Endothelial cell of umbilical vein (primary cell): ENCODE measurements around the gene RWDD4. TPM values are rescaled to one million over a fixed set of nuclear protein-coding genes. Genes with fewer than 3 reads are reported as not detected.

Source experiments
- BruUV-seq: library from RNA; stranded (reverse); fragments of 400-500 nt; replicated peaks from 2 replicates; lab custom pipeline; 2021; lab: Mats Ljungman, UMichigan
- CTCF ChIA-PET: fragments of 300-600, 350-600 bp; sonication (Branson Sonifier 250); formaldehyde crosslinking; loops from one replicate; lab custom pipeline; 2021; ENCODE audit warnings: antibody characterized with exemption, inconsistent platforms; lab: Charles Lee
- POLR2A ChIA-PET: fragments of 300-600, 350-600 bp; sonication (Branson Sonifier 250); formaldehyde crosslinking; loops from one replicate; lab custom pipeline; 2021; ENCODE audit warnings: antibody characterized with exemption, inconsistent platforms; lab: Charles Lee
- DNase-seq: peaks from one replicate; pipeline ENCODE4 v3.0.0-alpha.2; 2011; ENCODE audit warnings: low read depth, low spot score
- FAIRE-seq: peaks from 2 replicates; lab custom pipeline; 2011; peaks lifted over from hg19 to GRCh38; lab: Jason Lieb, UNC
- H2AFZ ChIP-seq: 2 replicates; pipeline ENCODE4 v1.6.0; 2012; ENCODE audit warnings: low read depth, low read length, control low read depth, inconsistent platforms
- H3K27ac ChIP-seq: 2 replicates; pipeline ENCODE4 v1.5.1; 2011; ENCODE audit warnings: low read depth, mild to moderate bottlenecking, control low read depth, low read length, moderate library complexity; ENCODE audit not compliant: insufficient read depth
- H3K27me3 ChIP-seq, 2 experiments: 2 replicates each; pipeline versions ENCODE4 v1.6.0 to v1.6.1; 2011; ENCODE audit warnings: low read length in 2 of 2, mixed read lengths in 1 of 2; ENCODE audit not compliant: control insufficient read depth in 2 of 2, insufficient read depth in 2 of 2
- H3K36me3 ChIP-seq, 2 experiments: 2 replicates in 1 of 2; 3 replicates in 1 of 2; pipeline ENCODE4 v1.5.1; 2011; ENCODE audit warnings: low read length in 2 of 2, mild to moderate bottlenecking in 1 of 2, moderate library complexity in 1 of 2; ENCODE audit not compliant: control insufficient read depth in 2 of 2, insufficient read depth in 2 of 2; ENCODE audit errors: extremely low read depth in 1 of 2
- H3K4me1 ChIP-seq: 3 replicates; pipeline ENCODE4 v1.5.1; 2011; ENCODE audit warnings: mild to moderate bottlenecking, low read length; ENCODE audit not compliant: control insufficient read depth, insufficient read depth; ENCODE audit errors: extremely low read depth
- H3K4me2 ChIP-seq: 2 replicates; pipeline ENCODE4 v1.6.1; 2011; ENCODE audit warnings: low read length, control low read depth, mixed read lengths; ENCODE audit not compliant: insufficient read depth
- H3K4me3 ChIP-seq, 3 experiments: fragments of 200-600 bp in 1 of 3; sonication (generic), shearing (Covaris generic) in 1 of 3; replicated peaks in 1 of 3; 2 replicates each; pipeline ENCODE4 v1.5.1; 2011 to 2016; ENCODE audit warnings: control low read depth in 3 of 3, low read length in 3 of 3, mild to moderate bottlenecking in 2 of 3, inconsistent platforms in 1 of 3, low read depth in 1 of 3, moderate library complexity in 1 of 3; ENCODE audit not compliant: insufficient read depth in 1 of 3
- H3K79me2 ChIP-seq: 2 replicates; pipeline ENCODE4 v1.6.0; 2012; ENCODE audit warnings: low read length, inconsistent platforms; ENCODE audit not compliant: control insufficient read depth, insufficient read depth
- H3K9ac ChIP-seq: replicated peaks from 2 replicates; pipeline ENCODE3; 2011; ENCODE audit warnings: low read length, control low read depth; ENCODE audit not compliant: insufficient read depth; ENCODE audit errors: extremely low read depth
- H3K9me1 ChIP-seq: replicated peaks from 3 replicates; pipeline ENCODE4 v1.6.0; 2011; ENCODE audit warnings: mild to moderate bottlenecking, low read length; ENCODE audit not compliant: control insufficient read depth, insufficient read depth; ENCODE audit errors: extremely low read depth
- H3K9me3 ChIP-seq: replicated peaks from 2 replicates; pipeline ENCODE4 v1.5.1; 2012; ENCODE audit warnings: low read length, inconsistent platforms; ENCODE audit not compliant: control insufficient read depth, insufficient read depth
- H4K20me1 ChIP-seq: replicated peaks from 2 replicates; pipeline ENCODE3; 2011; ENCODE audit warnings: mild to moderate bottlenecking, low read length; ENCODE audit not compliant: control insufficient read depth, insufficient read depth; ENCODE audit errors: extremely low read depth
- CTCF ChIP-seq, 2 donors: IDR thresholded peaks; 1 replicate in 1 of 2; 2 replicates in 1 of 2; pipeline ENCODE4 v1.5.1; 2011; ENCODE audit warnings: low read length in 2 of 2, mild to moderate bottlenecking in 2 of 2, moderate library complexity in 2 of 2, control low read depth in 1 of 2, inconsistent platforms in 1 of 2, low read depth in 1 of 2; ENCODE audit not compliant: insufficient read depth in 1 of 2; ENCODE audit errors: extremely low read depth in 1 of 2
- EZH2 ChIP-seq: IDR thresholded peaks from 2 replicates; pipeline ENCODE4 v1.6.1; 2012; ENCODE audit warnings: borderline replicate concordance, low read depth, mild to moderate bottlenecking, moderate library complexity, low read length, inconsistent platforms; ENCODE audit not compliant: severe bottlenecking
- FOS ChIP-seq: IDR thresholded peaks from 2 replicates; pipeline ENCODE4 v1.6.1; 2011; ENCODE audit warnings: mild to moderate bottlenecking, low read length, moderate library complexity, borderline replicate concordance; ENCODE audit not compliant: insufficient read depth
- GATA2 ChIP-seq: IDR thresholded peaks from 2 replicates; pipeline ENCODE4 v1.7.0; 2011; ENCODE audit warnings: low read depth, mild to moderate bottlenecking, moderate library complexity, mixed read lengths, low read length; ENCODE audit not compliant: insufficient read length, insufficient read depth
- JUN ChIP-seq: IDR thresholded peaks from 2 replicates; pipeline ENCODE4 v1.6.1; 2011; ENCODE audit warnings: borderline replicate concordance, low read depth; ENCODE audit not compliant: insufficient read length, insufficient read depth
- MAX ChIP-seq: IDR thresholded peaks from 2 replicates; pipeline ENCODE4 v1.6.1; 2011; ENCODE audit not compliant: insufficient read depth, insufficient read length
- MYC ChIP-seq: IDR thresholded peaks from one replicate; pipeline ENCODE4 v1.6.1; 2011; ENCODE audit warnings: mild to moderate bottlenecking, low read depth, low read length
- POLR2A ChIP-seq: IDR thresholded peaks from 2 replicates; pipeline ENCODE4 v1.6.1; 2012; ENCODE audit warnings: low read depth, mild to moderate bottlenecking, control low read depth, low read length
- POLR2AphosphoS5 ChIP-seq: IDR thresholded peaks from 2 replicates; pipeline ENCODE4 v1.6.1; 2012; ENCODE audit warnings: low read depth, mild to moderate bottlenecking, control low read depth, low read length, moderate library complexity; ENCODE audit not compliant: insufficient read depth
- dilution Hi-C: fragments of 300-500 bp; cut with MboI; formaldehyde crosslinking; loops from one replicate; pipeline ENCODE4 v1.15.0; 2019; ENCODE audit warnings: low sequenced_read_pairs; ENCODE audit not compliant: extremely low pct_ligation_motif_present
- intact Hi-C: fragments of 100-400 bp; cut with micrococcal nuclease; formaldehyde crosslinking; loops from one replicate; pipeline ENCODE4 v1.10.0; 2022
- polyA plus RNA-seq, 4 experiments: library from polyadenylated mRNA; depleted of rRNA in 3 of 4; stranded (reverse) in 3 of 4; unstranded in 1 of 4; fragments of >200 nt; gene quantifications; 2 replicates each; pipeline versions ENCODE4 v1.2.1 to v1.2.3, GENCODE V29; 2011 to 2012; ENCODE audit warnings: missing spikeins in 1 of 4
- total RNA-seq: library from RNA; stranded (reverse); gene quantifications from 2 replicates; pipeline ENCODE4 v1.2.3, GENCODE V29; 2021

The RWDD4 gene
- total and polyA plus RNA-seq, 2 donors (not counting 3 experiments of a cell fraction or from before 2014, with no cell fraction given): 4.9 to 16.6 TPM

GRCh38 chr4:183670960-183671555 is 12.1 kb upstream of the RWDD4 start:
- Histone ChIP-seq H3K27ac (no peak overlapping the region), H3K27me3 (no peaks in the 10 kb centered on the region), H3K79me2 (no peaks in the 10 kb centered on the region), H3K9me3 (no peaks in the 10 kb centered on the region), H2AFZ (no peak overlapping the region), H3K9me1 (no peaks in the 10 kb centered on the region), H4K20me1 (no peaks in the 10 kb centered on the region), H3K4me2 (no peak overlapping the region), H3K4me1 (no peaks in the 10 kb centered on the region), H3K9ac (no peak overlapping the region), H3K36me3 (peaks cover 8 to 17% of the 10 kb centered on the region in 2 experiments), H3K4me3 (no peak overlapping the region)
- ChIA-PET POLR2A (no interaction called here), CTCF (no interaction called here)
- DNase-seq: no peak
- intact Hi-C loops: loop anchor here (5.0 kb wide), 1 partner anchor 199 kb away; no protein-coding TSS in a partner anchor
- dilution Hi-C loops: no loop called here
- no peak for TF ChIP-seq CTCF (IDR thresholded peaks at IDR 0.05; ENCODE audit: extremely low read depth in 1 of 2, insufficient read depth in 1 of 2, low read depth in 1 of 2, low read length in 2 of 2)
- no peak for TF ChIP-seq GATA2
- no peak for TF ChIP-seq MAX
- no peak for TF ChIP-seq POLR2A
- TF ChIP-seq MYC: no peak
- TF ChIP-seq JUN: no peak
- TF ChIP-seq POLR2AphosphoS5: no peak
- no peak for TF ChIP-seq FOS
- no peak for TF ChIP-seq EZH2
- no peak for FAIRE-seq
- BruUV-seq: no TSS peak
